SJCRH30 (cell line): ENCODE results near the gene PSMA8. TPM values are rescaled to one million over a fixed set of nuclear protein-coding genes. Genes with fewer than 3 reads are reported as not detected.
"Not testable (repeated sequence)": the region's sequence is repeated elsewhere in the genome, so short reads cannot be mapped to it uniquely, and the experiment has no call there.

Source experiments
- DNase-seq, 2 experiments: peaks; one replicate each; pipeline ENCODE4 v3.0.0-alpha.2; 2015 to 2020
- H3K27ac ChIP-seq: fragments of 250-450 bp; sonication (Bioruptor Pico); 2 replicates; pipeline ENCODE4 v1.5.1; 2020; ENCODE audit warnings: mild to moderate bottlenecking, moderate library complexity
- H3K27me3 ChIP-seq: fragments of 250-450 bp; sonication (Bioruptor Pico); 2 replicates; pipeline ENCODE4 v1.5.1; 2020; ENCODE audit warnings: mild to moderate bottlenecking, moderate library complexity
- H3K36me3 ChIP-seq: fragments of 250-450 bp; sonication (Bioruptor Pico); 2 replicates; pipeline ENCODE4 v1.5.1; 2020; ENCODE audit warnings: mild to moderate bottlenecking, moderate library complexity
- H3K4me1 ChIP-seq: fragments of 250-450 bp; sonication (Bioruptor Pico); 2 replicates; pipeline ENCODE4 v1.5.1; 2020; ENCODE audit warnings: mild to moderate bottlenecking, moderate library complexity
- H3K4me3 ChIP-seq: fragments of 250-450 bp; sonication (Bioruptor Pico); 2 replicates; pipeline ENCODE4 v1.5.1; 2020; ENCODE audit warnings: mild to moderate bottlenecking, moderate library complexity
- H3K9me3 ChIP-seq: fragments of 250-450 bp; sonication (Bioruptor Pico); replicated peaks from 2 replicates; pipeline ENCODE4 v1.5.1; 2020; ENCODE audit warnings: mild to moderate bottlenecking, moderate library complexity
- total RNA-seq: library from RNA; depleted of rRNA; stranded (reverse); fragments of >200 nt; shearing (Covaris generic); gene quantifications from 2 replicates; pipeline ENCODE4 v1.2.3, GENCODE V29; 2014; rRNA removed

Gene PSMA8
- not detected in 2 replicates for total RNA-seq

- no peaks in the 10 kb centered on the region for H3K4me1 ChIP-seq
- H3K27me3 ChIP-seq = no peaks in the 10 kb centered on the region
- DNase-seq = no peak
- no peak within 1 kb of the TSS for H3K4me3 ChIP-seq
- no peaks in the 10 kb centered on the region for H3K36me3 ChIP-seq
- no peaks in the 10 kb centered on the region for H3K9me3 ChIP-seq
- no peak within 1 kb of the TSS for H3K27ac ChIP-seq
Measured at GRCh38 chr18:26133652-26134051, at the start of gene PSMA8. TSS of gene PSMA8 (plus strand) at chr18:26133869. CDS start at chr18:26133966, 97 bp downstream.

- no peak overlapping the region for H3K27ac ChIP-seq
- no peaks in the 10 kb centered on the region for H3K4me1 ChIP-seq
- no peak for DNase-seq
- no peaks in the 10 kb centered on the region for H3K27me3 ChIP-seq
- peaks cover 48% of the 10 kb centered on the region for H3K36me3 ChIP-seq
- no peak overlapping the region for H3K4me3 ChIP-seq
- H3K9me3 ChIP-seq = no peaks in the 10 kb centered on the region
Measured at GRCh38 chr18:26085056-26085455, 48.6 kb upstream of the PSMA8 start.

GRCh38 chr18:26086959-26087358 is 46.7 kb upstream of the PSMA8 start:
- H3K9me3 ChIP-seq = no peaks in the 10 kb centered on the region
- no peaks in the 10 kb centered on the region for H3K27me3 ChIP-seq
- peaks cover 33% of the 10 kb centered on the region for H3K36me3 ChIP-seq
- no peak overlapping the region for H3K27ac ChIP-seq
- no peak for DNase-seq
- no peaks in the 10 kb centered on the region for H3K4me1 ChIP-seq
- H3K4me3 ChIP-seq = no peak overlapping the region

- H3K4me3 ChIP-seq = peak overlapping the region; percentile 91
- H3K9me3 ChIP-seq = no peaks in the 10 kb centered on the region
- DNase-seq = no peak
- H3K27me3 ChIP-seq = no peaks in the 10 kb centered on the region
- peaks cover 20% of the 10 kb centered on the region for H3K36me3 ChIP-seq
- H3K27ac ChIP-seq = no peak overlapping the region
- no peaks in the 10 kb centered on the region for H3K4me1 ChIP-seq
Measured at GRCh38 chr18:26088487-26088886, 45.2 kb upstream of the PSMA8 start.

- Histone ChIP-seq H3K36me3 (peaks cover 18% of the 10 kb centered on the region), H3K27ac (peak overlapping the region; percentile 95; the same call in 1 of the 2 replicates), H3K9me3 (no peaks in the 10 kb centered on the region), H3K4me3 (peak overlapping the region; percentile 91), H3K27me3 (no peaks in the 10 kb centered on the region), H3K4me1 (no peaks in the 10 kb centered on the region)
- peak; percentile 2 to 38 for DNase-seq
Measured at GRCh38 chr18:26089293-26090129, 44.2 kb upstream of the PSMA8 start.

GRCh38 chr18:26090130-26091046 is 43.3 kb upstream of the PSMA8 start, which contains the start of gene SS18:
TSS of gene SS18 (minus strand) at chr18:26090613. CDS start at chr18:26090569, 44 bp downstream.
- H3K9me3 ChIP-seq = no peaks in the 10 kb centered on the region
- peak; percentile 89 to 91 for DNase-seq

GRCh38 chr18:26091047-26091630 is 42.5 kb upstream of the PSMA8 start:
- Histone ChIP-seq H3K36me3 (peaks cover 7% of the 10 kb centered on the region; the same call in 1 of the 2 replicates), H3K27me3 (no peaks in the 10 kb centered on the region), H3K4me1 (no peaks in the 10 kb centered on the region), H3K27ac (peak overlapping the region; percentile 95), H3K9me3 (no peaks in the 10 kb centered on the region), H3K4me3 (peak overlapping the region; percentile 91)
- no peak for DNase-seq

More at GRCh38 chr18:26090130-26091046, 43.3 kb upstream of the PSMA8 start, which contains the start of gene SS18:
- Histone ChIP-seq H3K27me3 (no peaks in the 10 kb centered on the region), H3K4me1 (no peaks in the 10 kb centered on the region), H3K36me3 (peaks cover 9% of the 10 kb centered on the region), H3K27ac (peak within 1 kb of the TSS; percentile 95), H3K4me3 (peak within 1 kb of the TSS; percentile 91)

GRCh38 chr18:26096852-26097251 is 36.8 kb upstream of the PSMA8 start:
- no peaks in the 10 kb centered on the region for H3K9me3 ChIP-seq
- H3K4me3 ChIP-seq = no peak overlapping the region
- no peaks in the 10 kb centered on the region for H3K36me3 ChIP-seq
- DNase-seq = no peak
- no peaks in the 10 kb centered on the region for H3K27me3 ChIP-seq
- H3K27ac ChIP-seq = no peak overlapping the region
- no peaks in the 10 kb centered on the region for H3K4me1 ChIP-seq

- Histone ChIP-seq H3K27ac (no peak overlapping the region), H3K4me1 (no peaks in the 10 kb centered on the region), H3K9me3 (no peaks in the 10 kb centered on the region), H3K4me3 (no peak overlapping the region), H3K27me3 (no peaks in the 10 kb centered on the region), H3K36me3 (no peaks in the 10 kb centered on the region)
- no peak for DNase-seq
Measured at GRCh38 chr18:26097563-26097962, 36.1 kb upstream of the PSMA8 start.

GRCh38 chr18:26103579-26103978 is 30.1 kb upstream of the PSMA8 start:
- H3K9me3 ChIP-seq = no peaks in the 10 kb centered on the region
- peak; percentile 6 to 42 for DNase-seq
- no peak overlapping the region for H3K4me3 ChIP-seq
- no peaks in the 10 kb centered on the region for H3K27me3 ChIP-seq
- H3K27ac ChIP-seq = no peak overlapping the region
- H3K36me3 ChIP-seq = no peaks in the 10 kb centered on the region
- H3K4me1 ChIP-seq = no peaks in the 10 kb centered on the region

- Histone ChIP-seq H3K27me3 (no peaks in the 10 kb centered on the region), H3K4me1 (no peaks in the 10 kb centered on the region), H3K27ac (no peak overlapping the region), H3K36me3 (no peaks in the 10 kb centered on the region), H3K4me3 (no peak overlapping the region), H3K9me3 (no peaks in the 10 kb centered on the region)
- no peak for DNase-seq
Measured at GRCh38 chr18:26104035-26104434, 29.6 kb upstream of the PSMA8 start.

- Histone ChIP-seq H3K27me3 (no peaks in the 10 kb centered on the region), H3K27ac (no peak overlapping the region), H3K36me3 (no peaks in the 10 kb centered on the region), H3K4me3 (no peak overlapping the region), H3K4me1 (no peaks in the 10 kb centered on the region), H3K9me3 (no peaks in the 10 kb centered on the region)
- DNase-seq = no peak
Measured at GRCh38 chr18:26119246-26119645, 14.4 kb upstream of the PSMA8 start.

- Histone ChIP-seq H3K4me3 (no peak overlapping the region), H3K27me3 (no peaks in the 10 kb centered on the region), H3K27ac (no peak overlapping the region), H3K36me3 (no peaks in the 10 kb centered on the region), H3K4me1 (no peaks in the 10 kb centered on the region), H3K9me3 (no peaks in the 10 kb centered on the region)
- no peak for DNase-seq
Measured at GRCh38 chr18:26121476-26121875, 12.2 kb upstream of the PSMA8 start.

- not testable (repeated sequence) for H3K27ac ChIP-seq, H3K36me3 ChIP-seq, H3K4me3 ChIP-seq, H3K9me3 ChIP-seq, H3K4me1 ChIP-seq, DNase-seq, H3K27me3 ChIP-seq
Measured at GRCh38 chr18:26121994-26122393, 11.7 kb upstream of the PSMA8 start.
